ENCODE data around the gene MAPK10.

DNA sequence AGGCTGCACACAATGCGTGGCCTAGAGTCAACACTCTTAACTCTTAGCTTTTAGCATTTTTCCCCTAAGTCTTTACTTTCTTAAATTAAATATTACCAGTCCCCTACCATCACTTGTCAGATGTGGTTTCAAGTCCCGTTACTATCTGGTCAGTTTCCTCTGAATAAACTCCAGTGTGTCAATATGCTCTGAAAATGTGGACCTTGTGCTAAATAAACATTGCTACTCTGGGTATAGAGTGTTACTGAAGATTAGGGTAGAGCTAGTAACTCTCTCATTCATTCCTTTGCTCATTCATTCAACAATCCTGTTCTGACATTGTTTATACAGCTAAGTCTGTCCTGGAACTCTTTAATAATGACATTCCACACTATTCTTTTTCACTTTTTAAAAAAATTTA, 251.0 kb downstream of the MAPK10 start:
- TF ChIP-seq EZH2 (IDR thresholded peaks at IDR 0.05), result no peak
- no peak for TF ChIP-seq POLR2AphosphoS5 (IDR thresholded peaks at IDR 0.05; ENCODE audit: borderline replicate concordance, low read depth, low read length)
- no peak for TF ChIP-seq FOXP2 (optimal IDR thresholded peaks at IDR 0.05; ENCODE audit: control extremely low read depth, extremely low read length, insufficient read depth)

Measured in SK-N-MC (cell line).